GM21367 (cell line): ENCODE measurements around the gene STAB2.

Experiments used
- ATAC-seq: cut with Tn5 transposase; IDR thresholded peaks from one replicate; pipeline ENCODE4 v1.9.1; 2021; ENCODE audit not compliant: unreplicated experiment

Gene STAB2

GRCh38 chr12:103690426-103690825 is 103.4 kb downstream of the STAB2 start:
- ATAC-seq: no peak

- no peak for ATAC-seq
Observed at GRCh38 chr12:103691063-103691462, 104.0 kb downstream of the STAB2 start.

- ATAC-seq: no peak
Observed at GRCh38 chr12:103696101-103696500, 109.0 kb downstream of the STAB2 start.

GRCh38 chr12:103697971-103698751 is 111.1 kb downstream of the STAB2 start:
- ATAC-seq: no peak

DNA sequence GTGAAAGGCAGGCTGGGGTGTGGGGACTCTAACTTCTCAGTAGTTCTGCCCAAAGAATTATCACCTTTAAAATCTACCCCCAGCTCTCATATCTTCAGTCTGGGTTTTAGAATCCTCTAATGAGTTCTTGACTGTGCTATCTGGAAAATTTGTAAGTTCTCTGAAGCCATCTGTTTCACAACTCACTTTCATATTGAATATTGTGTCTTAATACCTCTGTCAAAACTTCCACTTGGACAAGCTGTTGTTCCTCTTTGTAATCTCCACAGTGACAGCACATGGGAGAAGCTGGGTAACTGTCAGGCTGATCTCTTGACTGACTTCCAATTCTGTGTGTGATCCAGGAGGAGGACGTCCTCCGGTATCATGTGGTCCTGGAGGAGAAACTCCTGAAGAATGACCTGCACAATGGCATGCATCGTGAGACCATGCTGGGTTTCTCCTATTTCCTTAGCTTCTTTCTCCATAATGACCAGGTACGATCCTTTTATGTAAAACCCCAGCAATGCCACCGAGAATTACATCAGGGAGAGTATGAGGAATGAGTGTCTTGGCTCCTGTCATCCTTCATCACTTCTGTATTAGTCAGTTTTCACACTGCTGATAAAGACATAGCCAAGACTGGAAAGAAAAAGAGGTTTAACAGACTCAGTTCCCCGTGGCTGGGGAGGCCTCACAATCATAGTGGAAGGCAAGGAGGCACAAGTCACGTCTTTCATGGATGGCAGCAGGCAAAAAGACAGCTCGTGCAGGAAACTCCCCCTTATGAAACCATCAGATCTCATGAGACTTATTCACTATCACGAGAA is 111.9 kb downstream of the STAB2 start:
- no peak for ATAC-seq

DNA sequence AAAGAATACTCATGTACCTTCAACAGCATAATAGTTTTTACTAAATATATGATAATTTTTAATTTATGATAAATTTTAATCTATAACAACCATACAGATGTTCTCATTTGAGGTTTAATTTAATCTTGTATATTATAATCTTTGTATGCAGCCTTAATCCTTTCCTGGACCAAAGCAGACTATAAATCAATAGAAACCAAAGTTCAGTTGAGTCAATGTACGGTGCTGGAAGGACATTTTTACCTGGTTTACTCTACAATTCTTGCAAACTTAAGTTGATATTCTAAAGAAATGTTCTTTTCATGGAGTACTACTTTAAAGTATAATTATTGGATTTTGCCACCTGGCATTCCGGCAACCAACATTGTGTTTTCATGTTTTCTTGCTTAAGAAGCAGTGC is 118.0 kb downstream of the STAB2 start:
- no peak for ATAC-seq

DNA sequence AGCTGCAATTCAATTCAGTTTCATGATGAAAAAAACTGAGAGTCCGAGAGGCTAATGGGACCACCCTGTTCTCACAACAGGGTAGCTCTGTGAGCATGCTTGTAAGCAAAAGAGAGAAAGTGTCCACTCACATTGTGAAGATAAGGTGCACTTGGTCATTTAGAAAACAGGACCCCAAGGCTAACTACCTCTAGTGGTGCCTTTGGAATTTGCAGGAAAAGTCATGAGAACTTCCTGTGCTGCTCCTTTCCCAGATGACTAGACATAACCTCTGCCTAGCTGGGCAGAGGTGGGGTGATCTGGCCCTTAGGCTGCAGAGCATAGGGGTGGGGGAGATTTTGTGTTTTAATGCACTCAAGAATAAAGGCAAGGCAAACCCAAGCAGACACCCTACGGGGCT is 118.9 kb downstream of the STAB2 start:
- no peak for ATAC-seq

DNA sequence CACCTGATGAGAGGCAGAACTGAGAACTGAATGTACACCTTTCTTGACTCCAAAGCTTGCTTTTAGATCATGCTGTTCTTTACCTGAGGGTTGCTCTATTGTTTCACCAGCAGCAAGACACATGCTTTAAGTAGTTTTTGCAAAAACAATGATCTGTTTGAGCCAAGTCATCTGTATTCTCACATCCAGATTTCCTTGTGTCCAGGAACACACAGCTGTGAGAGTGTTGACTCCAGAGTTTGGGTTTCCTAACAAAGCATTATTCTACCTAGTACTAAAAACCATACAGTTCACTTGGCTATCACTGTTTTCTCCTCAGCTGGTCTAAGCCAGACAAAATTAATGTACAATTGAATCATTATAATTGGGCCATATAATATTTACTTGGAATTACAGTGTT is 120.4 kb downstream of the STAB2 start:
- ATAC-seq: no peak

- ATAC-seq: no peak
Observed at GRCh38 chr12:103710544-103710943, 123.5 kb downstream of the STAB2 start.

- no peak for ATAC-seq
Observed at GRCh38 chr12:103712216-103712615, 125.1 kb downstream of the STAB2 start.

GRCh38 chr12:103715494-103715893 is 128.4 kb downstream of the STAB2 start:
- no peak for ATAC-seq

DNA sequence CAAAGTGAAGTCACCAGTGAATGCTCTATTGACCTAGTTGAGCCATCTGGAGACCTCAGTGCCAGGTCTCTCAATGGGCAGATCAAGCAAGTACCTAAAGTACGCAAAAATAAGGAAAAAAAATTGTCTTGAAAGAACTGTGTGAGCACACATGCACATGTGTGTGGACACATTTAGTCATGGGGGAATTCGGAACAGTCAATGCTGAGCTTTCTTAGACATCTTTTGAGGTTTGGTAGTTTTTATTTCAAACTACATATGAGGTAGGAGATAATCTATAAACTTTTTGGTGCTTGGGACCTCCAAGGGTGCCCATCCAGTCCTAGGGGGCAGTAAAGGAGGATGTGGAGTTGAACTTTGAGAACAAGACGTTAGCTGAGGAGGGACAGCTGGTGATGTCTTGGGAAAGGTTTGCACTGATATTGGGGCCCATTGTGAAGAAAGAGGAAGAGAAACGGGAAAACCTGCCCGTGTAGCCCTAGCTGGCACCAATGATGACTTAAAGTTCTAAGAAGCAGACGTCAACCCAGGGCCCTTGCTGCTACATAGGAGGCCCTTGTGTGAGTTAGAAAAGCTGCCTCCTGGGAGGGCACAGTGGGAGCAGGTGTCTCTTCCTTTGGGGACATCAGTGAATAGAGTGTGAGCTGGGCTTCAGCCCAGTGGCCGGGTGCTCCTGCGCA is 129.6 kb downstream of the STAB2 start:
- no peak for ATAC-seq

- no peak for ATAC-seq
Observed at GRCh38 chr12:103725398-103725797, 138.3 kb downstream of the STAB2 start.

GRCh38 chr12:103727638-103728037 is 140.6 kb downstream of the STAB2 start:
- ATAC-seq: no peak

GRCh38 chr12:103728323-103728722 is 141.2 kb downstream of the STAB2 start:
- no peak for ATAC-seq

- no peak for ATAC-seq
Observed at GRCh38 chr12:103729499-103729898, 142.4 kb downstream of the STAB2 start.

DNA sequence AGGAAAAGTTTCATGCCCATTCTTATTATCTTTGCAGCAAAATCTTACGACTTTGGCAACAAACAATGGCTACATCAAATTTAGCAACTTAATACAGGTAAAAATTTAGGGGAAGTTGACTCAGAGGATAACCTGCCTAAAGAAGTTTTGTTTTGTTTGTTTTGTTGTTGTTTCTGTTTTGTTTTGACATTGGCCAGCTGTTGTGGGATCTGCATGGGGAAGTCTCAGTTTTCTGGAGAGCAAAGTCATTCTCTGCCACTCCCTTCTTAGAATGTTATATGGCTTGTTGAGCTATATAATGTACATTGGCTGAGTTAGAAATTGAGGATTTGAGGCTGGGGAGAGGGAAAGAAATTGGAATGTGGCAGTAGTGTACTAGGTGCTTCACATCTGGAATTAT is 144.5 kb downstream of the STAB2 start:
- no peak for ATAC-seq

DNA sequence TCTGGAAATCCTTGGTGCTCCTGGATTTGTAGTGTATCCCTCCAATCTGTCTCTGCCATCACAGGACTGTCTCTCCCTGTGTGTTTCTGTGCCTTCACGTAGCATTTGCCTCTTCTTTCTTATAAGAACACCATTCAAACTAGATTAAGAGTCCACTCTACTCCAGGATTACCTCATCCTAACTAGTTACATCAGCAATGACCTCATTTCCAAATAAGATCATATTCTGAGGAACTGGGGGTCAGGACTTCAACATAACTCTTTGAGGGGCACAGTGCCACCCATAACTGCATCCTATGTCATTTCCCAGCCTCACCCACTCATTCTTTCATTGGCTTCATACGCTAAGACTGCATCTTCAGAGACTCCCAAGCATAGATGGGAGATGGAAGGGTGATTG is 147.8 kb downstream of the STAB2 start:
- ATAC-seq: no peak

GRCh38 chr12:103735291-103735690 is 148.2 kb downstream of the STAB2 start:
- ATAC-seq: no peak

DNA sequence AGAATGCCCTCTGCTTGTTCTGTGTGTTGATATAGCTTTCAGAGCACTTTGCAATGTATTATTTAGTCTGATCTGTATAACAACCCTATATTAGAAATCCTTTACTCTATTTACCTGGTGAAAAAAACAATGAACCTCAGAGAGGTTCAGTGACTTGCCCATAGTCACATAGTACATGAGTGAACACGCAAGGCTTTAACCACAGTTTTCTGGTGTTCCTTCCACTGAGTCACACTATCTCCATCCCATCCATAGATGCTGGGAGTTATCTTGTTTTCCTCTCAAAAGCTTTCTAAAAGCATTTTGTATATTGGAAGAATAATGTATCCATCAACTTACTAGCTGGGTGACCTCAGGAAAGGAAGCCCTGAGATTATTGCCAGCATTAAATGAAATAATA is 149.5 kb downstream of the STAB2 start:
- no peak for ATAC-seq

DNA sequence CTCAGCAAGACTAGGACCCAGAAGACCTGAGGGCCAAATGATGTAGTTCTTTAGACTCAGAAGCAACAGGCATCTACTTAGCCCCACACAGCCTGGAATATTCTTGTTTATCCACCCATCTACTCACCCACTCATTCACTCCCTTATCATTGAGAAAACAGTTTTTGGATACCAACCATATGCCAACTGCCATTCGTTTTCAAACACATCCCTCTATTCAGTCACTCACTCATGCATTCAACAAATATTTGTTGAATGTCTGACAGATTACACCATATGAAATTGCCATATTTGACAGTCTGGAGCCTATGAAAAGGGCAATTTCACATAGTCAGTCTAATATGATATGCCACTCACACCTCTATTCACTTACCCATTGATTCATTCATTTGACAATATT is 150.8 kb downstream of the STAB2 start:
- no peak for ATAC-seq
